IPS-NIHi7 (cell line): Measurements from ENCODE around the gene FGF14.
A peak's percentile ranks its signal among the peaks of the same experiment; 100 is the strongest.

ENCODE experiments used
- DNase-seq: peaks from one replicate; pipeline ENCODE4 v3.0.0; 2012; ENCODE audit warnings: mixed read lengths; ENCODE audit errors: extremely low spot score

FGF14 gene

DNA sequence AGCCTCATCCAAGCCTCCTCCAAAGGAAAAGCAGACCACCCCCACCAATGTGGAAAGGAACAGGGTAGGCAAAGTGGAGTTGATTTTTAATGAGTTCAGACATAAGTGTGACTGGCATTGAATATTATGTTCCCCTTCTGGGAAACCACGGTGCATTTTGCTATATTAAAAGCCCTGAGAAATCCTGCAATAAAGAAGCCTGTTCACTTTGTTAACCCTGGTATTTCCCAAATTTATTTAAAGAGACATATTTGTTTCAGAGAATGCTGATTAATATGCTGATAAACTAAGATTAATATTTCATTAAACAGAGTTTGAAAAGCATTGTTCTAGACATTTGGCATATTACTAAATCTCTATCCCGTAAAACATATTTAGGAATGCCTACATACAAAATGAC, 151.4 kb downstream of the FGF14 start:
- no peak for DNase-seq

DNA sequence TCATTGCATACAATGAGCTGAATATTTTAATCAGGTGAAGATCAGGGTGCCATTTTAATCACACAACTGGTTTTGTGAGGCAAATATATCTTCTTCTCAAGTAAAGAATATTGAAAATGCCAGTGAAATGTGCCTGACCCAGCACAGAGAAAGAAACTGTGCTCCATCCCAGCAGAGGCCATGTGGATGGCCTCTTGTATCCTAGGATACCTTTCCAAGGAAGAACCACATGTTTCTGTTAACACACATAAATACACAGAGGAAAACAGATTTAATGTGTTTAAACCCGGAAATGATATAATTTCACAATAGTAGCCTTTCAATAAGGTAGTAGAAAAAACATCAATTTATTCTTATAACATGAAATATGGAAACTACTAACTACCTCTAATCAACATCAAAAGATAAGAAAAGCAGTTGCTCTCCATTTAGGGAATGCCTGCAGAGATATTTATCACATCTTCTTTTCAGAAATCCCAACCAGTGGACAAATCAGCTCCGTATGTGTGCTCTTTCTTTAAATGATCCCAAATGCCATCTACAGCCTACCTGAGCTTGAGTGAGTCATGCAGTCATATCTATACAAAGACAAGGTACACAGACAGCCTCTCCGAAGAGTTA, 157.1 kb downstream of the FGF14 start:
- no peak for DNase-seq

DNA sequence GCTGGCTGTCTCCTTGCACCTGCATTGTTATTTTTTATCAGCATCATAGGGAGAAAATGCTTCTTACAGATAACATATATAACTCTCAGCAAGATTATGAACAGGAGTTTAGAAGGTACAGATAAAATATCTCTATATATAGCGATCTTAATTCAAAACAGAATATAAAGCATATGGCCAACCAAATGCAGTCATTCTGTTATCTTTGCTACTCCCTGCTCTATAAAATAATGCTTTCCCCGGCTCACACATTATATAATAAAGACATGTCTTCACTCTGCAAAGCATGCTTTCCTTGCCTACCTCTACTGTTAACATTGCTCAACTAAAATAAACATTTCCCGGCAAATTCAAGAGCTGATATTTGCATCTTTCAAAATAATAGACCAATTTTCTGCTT, 161.7 kb downstream of the FGF14 start:
- no peak for DNase-seq

DNA sequence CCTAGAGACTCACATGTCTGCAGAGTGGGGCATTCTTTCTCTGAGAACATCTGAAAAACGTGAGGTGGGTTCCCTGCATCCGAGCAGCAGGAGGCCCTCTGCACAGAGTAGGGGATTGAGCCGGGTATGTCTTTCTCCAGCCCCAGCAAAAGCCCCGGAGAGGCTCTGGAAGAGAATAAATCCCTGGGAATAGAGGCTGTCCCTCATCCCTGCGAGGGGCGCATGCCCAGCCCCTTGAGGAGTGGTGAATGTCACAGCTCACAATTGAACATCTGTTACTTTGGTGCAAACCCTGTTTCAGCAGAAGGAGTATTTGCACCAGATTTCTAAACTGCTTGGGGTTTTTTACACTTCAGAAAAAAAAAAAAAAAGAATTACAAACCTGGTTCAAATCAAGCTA, 164.6 kb downstream of the FGF14 start:
- DNase-seq = no peak

DNA sequence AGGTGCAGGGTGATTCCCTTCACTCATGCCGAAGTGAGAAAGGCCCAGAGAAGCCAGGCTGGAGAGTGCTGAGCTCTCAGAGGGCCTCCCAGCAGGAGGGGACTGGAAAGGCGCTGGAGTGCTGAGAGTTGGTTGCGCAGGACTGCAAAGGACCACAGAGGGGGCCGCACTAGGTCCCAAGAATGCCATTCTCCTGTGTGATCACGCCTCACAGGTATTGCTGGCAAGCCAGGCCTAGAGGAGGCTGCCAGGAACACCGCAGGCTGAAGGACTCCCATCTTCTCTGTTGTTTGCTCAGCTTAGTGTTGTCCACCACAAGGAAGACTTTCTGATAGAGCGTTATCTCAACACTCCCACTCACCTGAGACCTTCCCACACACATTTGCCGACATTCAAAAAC, 165.0 kb downstream of the FGF14 start:
- DNase-seq = no peak

DNA sequence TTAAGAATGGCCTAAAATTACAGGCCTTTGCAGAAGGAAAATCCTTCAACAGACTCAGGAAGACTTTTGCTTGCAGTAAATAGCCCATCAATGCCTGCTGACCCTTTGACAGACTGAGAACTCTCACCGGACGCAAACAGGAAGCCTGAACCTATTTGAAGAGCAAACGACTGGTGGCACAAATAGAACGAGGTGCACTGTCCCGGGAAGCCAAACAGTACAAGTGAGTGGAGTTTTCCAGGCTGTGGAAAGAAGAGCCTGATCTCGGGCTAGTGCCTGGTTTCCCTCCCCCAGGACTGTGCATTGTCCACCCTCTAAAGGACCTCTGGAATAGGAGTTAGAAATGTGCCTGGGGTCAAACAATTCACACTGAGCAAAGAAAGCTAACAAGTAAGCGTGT, 165.5 kb downstream of the FGF14 start:
- DNase-seq = no peak

DNA sequence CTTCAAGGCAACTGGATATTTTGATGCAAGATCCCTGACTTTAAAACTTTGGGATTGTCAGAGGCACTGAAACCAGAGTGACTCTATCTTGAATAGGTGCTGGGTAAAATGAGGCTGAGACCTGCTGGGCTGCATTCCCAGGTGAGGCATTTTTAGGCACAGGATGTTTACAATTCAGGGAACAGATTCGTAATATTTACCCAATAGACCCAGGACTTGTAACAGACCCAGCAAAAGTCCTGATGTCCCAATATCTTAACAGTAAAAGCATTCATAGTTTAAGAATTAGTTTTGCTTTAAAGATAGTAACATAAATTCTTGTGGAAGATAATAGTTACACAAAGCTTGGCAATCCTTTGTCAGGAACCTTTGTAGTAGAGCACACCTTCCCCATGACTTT, 166.2 kb downstream of the FGF14 start:
- DNase-seq = no peak

DNA sequence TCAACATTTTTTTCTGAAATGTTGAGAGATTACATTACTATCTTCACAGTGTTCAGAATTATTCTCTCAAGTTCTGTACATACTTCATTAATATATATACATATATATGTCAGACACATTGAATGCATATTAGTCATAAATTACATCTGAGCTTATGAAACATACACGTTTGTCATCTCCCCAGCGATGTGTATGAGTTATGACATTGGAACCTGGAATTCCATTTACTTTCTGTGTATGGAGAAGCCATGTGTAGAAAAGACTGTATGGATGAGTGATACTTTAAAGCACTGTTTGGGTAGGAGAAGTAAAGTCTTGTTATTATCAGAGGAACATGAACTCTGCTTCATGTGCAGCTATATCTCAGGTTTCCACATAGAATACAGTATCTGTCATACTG, 167.2 kb downstream of the FGF14 start:
- no peak for DNase-seq

DNA sequence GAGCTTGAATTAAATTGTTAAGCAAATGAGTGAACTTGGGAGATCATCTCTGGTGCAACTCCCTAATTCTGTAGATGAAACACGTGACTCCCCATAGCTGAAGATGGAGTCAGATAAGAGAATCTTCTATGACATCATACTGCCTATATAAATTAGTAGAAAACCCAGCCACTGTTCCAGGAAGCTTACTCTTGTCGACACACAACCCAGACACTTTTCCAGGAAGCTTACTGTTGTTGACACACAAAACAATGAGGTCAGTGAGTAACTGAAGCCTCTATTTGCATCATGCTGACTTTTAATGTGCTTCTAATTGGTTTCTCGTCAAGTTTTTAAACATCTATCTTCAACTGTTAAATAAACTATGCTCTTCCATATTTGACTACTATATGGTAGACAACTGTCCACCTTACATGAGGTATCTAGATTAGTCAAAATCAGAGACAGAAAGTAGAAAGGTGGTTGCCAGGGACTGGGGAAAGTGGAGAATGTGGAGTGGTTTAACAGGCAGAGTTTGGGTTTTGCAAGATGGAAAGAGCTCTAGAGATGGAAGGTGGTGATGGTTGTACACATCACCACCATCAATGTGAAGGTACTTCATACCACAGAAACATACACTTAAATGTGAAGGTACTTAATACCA, 168.2 kb downstream of the FGF14 start:
- DNase-seq = no peak

DNA sequence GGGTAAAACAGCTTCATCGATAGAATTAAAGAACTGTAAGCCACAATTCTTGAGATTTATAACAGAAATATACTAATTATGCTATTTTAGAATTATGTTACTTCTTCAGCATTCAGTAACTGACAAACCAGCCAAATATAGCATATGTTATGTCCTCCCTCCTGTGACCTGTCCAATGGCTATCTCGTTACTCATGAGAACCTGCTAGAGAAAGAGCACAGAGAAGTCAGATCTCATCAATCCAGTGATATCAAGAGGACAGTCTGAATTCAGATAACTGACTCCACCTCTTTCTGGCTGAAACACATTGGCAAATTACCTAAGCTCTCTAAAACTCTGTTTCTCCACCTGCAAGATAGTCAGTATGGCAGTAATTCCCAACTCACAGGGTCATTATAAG, 170.4 kb downstream of the FGF14 start:
- no peak for DNase-seq

DNA sequence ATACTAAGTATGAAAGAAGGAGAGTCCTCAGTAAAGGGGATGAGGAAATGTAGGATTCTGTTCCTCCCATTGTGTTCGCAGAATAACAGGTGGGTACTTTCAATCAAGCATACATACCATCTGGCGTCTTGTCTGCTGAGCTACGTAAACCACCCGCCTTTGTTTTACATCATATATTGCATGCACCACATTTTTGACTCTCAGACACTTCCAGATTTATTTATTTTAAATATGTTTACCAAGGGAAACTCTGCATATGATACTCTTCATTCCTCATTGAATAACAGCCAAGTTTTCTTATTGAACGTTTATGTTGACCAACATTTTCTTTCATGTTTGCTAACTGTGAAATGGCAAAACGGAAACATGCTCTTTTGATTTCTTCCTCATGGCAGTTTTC, 174.1 kb downstream of the FGF14 start:
- no peak for DNase-seq

DNA sequence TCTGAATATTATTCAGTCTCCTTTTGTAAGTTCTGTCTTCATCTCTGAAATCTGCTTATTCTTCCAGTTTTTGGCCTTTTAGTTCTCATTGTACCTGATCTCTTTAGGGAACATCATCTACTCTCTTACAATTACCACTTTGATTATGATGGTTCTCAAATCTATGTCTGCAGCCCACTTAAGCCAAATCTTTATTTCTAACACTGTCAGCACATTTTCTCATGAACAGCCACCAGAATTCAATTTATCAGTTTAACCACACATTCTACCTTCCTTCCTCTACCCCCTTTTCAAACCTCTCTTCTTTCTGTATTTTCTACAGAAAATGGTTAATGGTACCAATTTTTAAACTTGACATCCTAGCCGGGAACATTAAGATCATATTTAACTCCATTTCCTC, 175.3 kb downstream of the FGF14 start:
- DNase-seq = no peak

DNA sequence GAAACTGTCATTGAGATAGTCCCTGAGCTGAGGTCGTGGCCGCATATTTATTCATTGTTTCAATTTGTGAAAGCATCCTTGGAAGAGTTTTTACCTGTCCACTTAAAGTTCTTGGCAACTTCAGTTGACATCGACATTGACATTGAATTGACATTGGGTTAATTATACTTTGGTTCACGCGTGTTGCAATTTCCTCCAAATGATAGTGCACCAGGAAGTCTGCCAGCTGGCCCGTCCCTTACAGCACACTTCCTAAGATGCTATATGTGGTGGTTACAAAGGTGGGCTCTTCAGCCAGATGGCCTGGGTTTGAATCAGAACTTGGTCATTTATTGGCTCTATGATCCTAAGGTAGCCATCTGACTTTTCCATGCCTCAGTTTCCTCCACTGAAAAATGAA, 176.0 kb downstream of the FGF14 start:
- DNase-seq = no peak

DNA sequence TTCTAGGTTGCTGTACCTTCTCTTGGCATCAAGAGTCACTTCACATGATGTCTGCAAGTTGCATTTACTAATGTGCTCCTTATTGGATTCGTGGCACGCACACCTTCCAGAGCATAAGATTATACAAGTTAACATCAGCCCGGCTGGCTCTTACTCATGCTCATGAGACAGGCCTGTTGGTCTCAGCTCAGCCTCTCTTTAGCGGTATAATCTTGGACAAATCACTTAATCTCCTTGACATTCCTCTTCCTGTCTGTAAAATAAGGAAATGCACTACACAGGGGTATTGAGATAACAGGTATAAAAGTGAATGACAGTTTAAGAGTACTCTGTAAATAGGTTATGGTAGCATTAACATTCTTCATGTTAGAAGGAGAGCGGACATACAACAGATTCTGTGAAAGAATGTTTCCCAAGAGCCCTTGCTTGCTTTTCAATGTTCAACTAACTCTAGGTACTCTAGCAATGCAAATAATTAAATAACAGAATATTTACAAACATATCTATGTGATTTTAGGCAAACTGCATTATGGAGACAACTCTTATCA, 181.1 kb downstream of the FGF14 start:
- no peak for DNase-seq

DNA sequence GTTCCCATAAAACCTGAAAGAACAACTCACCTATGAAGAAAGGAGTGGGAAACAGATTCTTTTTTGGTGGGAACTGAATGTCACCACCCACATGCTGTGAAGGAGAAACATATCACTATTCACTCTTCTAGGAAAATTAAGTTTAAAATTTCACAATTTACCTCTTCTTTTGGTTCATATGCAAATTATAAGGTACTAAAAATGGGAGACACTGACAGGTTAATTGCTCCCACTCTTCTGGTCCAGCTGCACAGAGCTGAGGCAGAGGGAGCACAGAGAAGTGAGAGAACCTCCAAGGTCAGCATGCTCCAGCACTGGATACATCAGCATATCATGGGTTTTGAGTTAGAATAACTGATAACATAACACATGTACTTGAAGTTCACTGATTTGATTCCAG, 186.9 kb downstream of the FGF14 start:
- no peak for DNase-seq

DNA sequence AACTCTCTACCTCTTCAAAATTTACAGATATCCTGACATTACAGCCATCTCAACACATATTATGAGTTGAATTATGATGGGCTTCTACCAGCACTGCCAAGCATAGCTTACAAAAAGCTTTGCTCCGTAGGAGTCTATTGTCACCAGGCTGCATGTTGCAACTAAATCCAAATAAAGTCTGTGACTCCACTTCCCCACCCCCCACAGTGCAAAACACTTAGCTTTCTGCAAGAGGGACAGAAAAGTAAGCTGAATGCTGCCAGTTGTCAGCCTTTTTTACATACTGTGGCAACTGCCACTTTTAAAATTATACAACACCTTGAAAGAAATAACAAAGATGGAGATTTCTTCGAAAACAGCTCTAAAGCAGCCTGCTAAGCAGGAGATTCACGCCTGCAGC, 189.1 kb downstream of the FGF14 start:
- DNase-seq = no peak

DNA sequence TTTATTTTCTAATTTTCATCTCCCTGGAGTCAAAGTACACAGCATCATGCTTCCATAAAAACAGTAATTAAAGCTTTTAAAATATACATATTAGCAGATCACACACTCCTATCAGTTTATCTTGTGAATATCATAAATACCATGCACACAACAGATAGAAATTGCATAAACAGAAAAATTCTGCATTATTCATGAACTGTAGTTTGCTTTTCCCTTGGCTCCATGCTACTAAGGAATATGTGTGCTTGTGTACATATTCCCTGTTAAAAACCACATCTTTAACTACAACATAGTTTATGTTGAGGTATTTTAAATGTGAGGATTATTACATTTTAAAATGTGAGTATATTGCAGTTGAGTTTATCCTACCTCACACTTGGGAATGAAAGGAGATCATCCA, 193.5 kb downstream of the FGF14 start:
- no peak for DNase-seq

DNA sequence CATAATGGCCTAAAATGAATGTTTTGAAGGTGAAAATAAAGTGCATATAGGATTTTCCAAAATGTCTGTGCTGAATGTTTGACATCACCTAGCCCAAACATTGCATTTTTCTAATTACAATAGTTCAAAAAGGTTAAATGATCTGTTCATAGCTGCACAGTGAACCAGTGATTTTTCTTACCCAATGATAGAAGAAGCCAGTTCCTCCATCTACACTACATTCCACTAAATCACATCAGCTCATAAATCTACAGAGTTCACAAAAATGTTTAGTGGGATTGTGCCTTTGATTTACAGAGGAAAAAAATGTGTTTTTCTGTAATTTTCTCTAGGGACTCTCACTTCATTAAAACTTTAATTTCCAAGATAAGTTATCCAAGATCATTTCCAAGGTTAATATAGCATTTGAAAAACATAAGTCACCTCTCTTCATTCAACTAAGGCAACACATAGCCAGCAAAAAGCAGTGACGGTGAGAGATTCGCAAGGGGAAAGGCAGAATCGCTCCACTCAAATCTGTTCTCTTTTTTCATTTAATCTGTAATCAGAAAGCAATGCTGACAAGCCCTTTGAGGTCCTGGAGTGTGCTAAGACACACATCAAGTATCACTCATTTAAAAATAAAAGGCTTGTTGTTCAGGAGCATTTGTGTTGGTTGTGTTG, 194.0 kb downstream of the FGF14 start:
- no peak for DNase-seq

DNA sequence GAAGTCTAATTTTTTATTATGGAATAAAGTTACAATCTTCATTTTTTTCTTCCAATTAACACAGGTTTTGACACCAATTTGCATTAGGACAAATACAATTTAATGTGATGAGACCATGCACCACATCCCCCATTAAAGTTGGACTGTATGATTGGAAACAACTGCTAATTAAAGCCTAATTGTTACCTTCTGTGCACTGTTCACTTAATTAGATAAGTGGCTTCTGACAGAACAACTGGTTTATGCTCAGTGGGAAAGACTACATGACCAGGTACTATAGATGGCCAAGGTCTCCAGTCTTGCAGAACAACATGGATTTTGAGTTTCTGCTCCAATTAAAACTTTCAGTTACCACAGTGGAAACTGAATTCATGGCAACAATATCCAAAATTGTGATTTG, 198.1 kb downstream of the FGF14 start:
- no peak for DNase-seq

DNA sequence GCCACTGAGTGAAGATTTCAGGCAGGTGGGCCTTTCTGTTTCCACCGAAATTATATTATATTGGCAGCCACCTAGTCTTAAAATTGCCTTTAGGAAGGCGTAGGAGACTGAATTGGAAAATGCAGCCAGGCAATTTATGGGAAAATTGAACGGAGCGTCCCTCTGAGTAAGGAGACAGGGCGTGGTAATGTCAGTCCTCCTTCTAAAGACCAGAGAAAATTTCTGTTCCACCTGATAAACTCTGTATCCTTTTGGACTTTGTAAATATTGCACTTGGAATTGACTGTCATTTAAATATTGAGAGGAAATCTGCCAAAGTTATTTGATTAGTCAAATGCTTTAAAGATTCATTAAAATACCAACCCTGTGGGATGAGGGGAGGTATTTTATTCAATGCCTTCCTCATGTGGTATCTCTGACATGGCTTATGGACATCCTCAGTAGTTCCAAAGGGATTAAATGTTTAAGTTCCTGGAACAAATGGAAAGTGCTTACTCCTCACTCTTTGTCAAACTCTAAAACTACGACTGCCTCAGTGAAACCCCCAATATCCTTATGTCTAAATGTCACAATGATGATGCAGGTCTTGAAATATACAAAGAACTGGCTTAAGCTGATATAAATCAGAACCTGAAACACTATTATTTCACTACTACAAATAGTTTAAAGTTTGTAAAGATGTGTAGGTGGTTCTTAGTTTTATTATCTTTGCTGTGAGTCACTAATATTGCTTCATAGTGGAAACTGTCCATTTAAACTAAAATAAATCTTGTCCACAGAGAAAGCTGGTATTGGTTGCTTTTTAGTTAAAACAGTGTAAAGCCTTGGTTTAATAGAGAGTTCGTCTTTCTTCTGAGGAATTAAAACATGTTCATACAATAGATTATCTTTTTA, 203.2 kb downstream of the FGF14 start:
- DNase-seq = no peak

DNA sequence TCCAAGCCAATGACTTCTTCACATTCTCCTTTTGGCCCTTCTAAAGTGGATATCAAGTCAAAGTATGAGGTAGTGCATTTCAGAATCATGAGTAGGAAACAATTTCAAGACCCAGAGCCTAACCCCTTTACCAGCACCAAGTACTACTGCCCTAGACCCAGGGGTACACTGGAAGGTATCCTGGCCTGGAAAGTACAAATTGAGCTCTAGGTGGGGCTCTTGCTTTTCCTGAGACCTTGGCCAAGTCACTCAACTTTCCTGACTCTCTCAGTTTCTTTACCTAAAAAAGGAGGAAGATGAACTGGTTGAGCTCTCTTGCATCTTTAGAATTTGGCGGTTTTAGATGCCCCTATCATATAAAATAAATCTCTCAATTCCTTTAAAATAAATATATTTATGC, 204.7 kb downstream of the FGF14 start:
- DNase-seq = peak; percentile 47
